Gastroesophageal sphincter (tissue), 3 donors: ENCODE results near the gene KCNG4.

ENCODE experiments used
- EP300 ChIP-seq: sonication (generic); formaldehyde crosslinking; IDR thresholded peaks from one replicate; pipeline ENCODE4 v1.6.1; 2017; ENCODE audit warnings: antibody characterized with exemption, mild to moderate bottlenecking
- POLR2A ChIP-seq, 2 donors: fragments of 450-650 bp; IDR thresholded peaks; one replicate each; pipeline ENCODE4 v1.6.1; 2017; ENCODE audit warnings: antibody characterized with exemption in 2 of 2, mild to moderate bottlenecking in 2 of 2, moderate library complexity in 1 of 2
- POLR2AphosphoS5 ChIP-seq: sonication (generic); formaldehyde crosslinking; IDR thresholded peaks from one replicate; pipeline ENCODE4 v1.6.1; 2017; ENCODE audit warnings: antibody characterized with exemption
- TF ChIP-seq, protein P1 (sequence below), 4 experiments: fragments of 200-600 bp in 2 of 4; fragments of 450-650 bp in 2 of 4; sonication (generic) in 1 of 4; IDR thresholded peaks; one replicate each; pipeline ENCODE4 v1.5.1; 2017 to 2019; ENCODE audit warnings: antibody characterized with exemption in 4 of 4, mild to moderate bottlenecking in 2 of 4, moderate library complexity in 2 of 4

DNA sequence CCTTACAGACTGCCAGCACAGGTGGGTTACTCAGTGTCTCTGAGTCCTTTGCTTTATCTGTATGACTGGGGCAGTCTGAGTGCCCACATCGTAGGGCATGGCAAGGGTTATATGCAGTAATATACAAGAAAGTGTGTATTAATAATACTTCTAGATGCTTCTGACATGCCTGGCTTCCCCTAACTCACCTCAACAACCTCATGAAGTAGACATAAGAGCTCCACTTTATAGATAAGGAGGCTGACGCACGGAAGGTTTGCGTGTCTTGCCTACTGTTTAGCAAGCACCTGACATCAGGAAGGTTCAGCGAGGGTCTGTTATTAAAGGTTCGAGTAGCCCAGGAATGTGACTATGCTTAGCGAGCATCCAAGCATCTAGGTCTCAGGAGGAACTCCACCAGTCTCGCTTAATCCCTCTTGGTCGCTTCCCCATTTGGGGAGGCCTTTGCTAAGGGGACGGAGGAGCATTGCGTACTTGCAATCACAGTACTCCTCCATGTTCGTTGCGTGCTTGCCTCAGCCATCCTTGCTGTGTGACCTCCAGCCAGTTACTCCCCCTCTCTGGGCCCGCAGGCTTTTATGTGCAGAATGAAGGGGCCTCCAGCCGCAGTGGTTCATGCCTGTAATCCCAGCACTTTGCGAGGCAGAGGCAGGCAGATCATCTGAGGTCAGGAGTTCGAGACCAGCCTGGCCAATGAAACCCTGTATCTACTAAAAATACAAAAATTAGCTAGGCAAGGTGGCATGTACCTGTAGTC is 1.6 kb downstream of the KCNG4 start:
- no peak for TF ChIP-seq POLR2AphosphoS5
- TF ChIP-seq, protein P1, sequence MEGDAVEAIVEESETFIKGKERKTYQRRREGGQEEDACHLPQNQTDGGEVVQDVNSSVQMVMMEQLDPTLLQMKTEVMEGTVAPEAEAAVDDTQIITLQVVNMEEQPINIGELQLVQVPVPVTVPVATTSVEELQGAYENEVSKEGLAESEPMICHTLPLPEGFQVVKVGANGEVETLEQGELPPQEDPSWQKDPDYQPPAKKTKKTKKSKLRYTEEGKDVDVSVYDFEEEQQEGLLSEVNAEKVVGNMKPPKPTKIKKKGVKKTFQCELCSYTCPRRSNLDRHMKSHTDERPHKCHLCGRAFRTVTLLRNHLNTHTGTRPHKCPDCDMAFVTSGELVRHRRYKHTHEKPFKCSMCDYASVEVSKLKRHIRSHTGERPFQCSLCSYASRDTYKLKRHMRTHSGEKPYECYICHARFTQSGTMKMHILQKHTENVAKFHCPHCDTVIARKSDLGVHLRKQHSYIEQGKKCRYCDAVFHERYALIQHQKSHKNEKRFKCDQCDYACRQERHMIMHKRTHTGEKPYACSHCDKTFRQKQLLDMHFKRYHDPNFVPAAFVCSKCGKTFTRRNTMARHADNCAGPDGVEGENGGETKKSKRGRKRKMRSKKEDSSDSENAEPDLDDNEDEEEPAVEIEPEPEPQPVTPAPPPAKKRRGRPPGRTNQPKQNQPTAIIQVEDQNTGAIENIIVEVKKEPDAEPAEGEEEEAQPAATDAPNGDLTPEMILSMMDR (IDR thresholded peaks at IDR 0.05) = no peak
- no peak for TF ChIP-seq POLR2A (IDR thresholded peaks at IDR 0.05)
- no peak for TF ChIP-seq EP300
